AG04449 (cell line): ENCODE data around the gene MAN1C1.

Experiments
- CTCF ChIA-PET: fragments of 350-600 bp; formaldehyde crosslinking; extraction: SDS; loops from one replicate; lab custom pipeline; 2021; ENCODE audit warnings: antibody characterized with exemption; lab: Yijun Ruan, JAX
- POLR2A ChIA-PET: fragments of 400-600, 350-600 bp; formaldehyde crosslinking; extraction: SDS; loops from one replicate; lab custom pipeline; 2020; ENCODE audit warnings: antibody characterized with exemption, inconsistent platforms; lab: Yijun Ruan, JAX
- DNase-seq: peaks from one replicate; pipeline ENCODE4 v3.0.0-alpha.2; 2010; ENCODE audit warnings: low read depth, low spot score
- H3K4me3 ChIP-seq: 2 replicates; pipeline ENCODE4 v1.5.1; 2011; ENCODE audit warnings: low read depth, mild to moderate bottlenecking, control low read depth, low read length
- TF ChIP-seq, protein P1 (sequence below): IDR thresholded peaks from one replicate; pipeline ENCODE4 v1.5.1; 2011; ENCODE audit warnings: mild to moderate bottlenecking, moderate library complexity, low read length, control low read depth, inconsistent platforms; ENCODE audit not compliant: insufficient read depth; ENCODE audit errors: missing control alignments

Gene MAN1C1

DNA sequence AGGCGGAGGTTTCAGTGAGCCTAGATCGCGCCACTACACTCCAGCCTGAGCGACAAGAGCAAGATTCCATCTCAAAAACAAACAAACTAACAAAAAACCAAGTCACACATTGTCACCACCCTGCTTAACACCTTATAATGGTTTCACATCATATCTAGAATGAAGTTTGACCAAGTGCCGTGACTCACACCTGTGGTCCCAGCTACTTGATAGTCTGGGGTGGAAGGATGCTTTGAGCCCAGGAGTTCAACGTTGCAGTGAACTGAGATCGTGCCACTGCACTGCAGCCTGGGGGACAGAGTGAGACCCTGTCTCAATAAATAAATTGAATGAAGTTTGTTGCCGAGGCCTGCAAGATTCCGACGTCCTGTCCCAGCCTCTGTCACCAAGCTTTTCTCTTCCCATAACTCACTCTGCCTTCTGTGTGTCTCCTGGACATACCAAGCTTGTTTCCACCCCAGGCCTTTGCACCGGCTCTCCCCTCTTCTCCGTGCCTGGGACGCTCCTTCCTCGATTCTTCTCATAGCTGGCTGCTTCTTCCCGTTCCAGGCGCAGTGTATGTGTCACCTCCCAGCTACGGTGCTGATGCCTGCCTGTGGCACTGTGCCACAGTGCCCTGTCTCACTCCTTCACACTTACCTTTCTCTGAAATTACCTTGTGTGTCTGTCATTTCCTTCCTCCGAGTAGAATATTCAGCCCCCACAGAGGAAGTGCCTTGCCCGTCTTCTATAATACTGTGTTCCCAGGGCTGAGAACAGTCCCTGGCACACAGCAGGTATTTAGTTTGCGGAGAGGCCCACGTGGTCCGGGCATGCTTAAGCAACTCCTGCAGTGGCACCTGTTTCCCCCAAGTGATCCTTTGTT lies 179.6 kb downstream of the MAN1C1 start:
- POLR2A ChIA-PET: no interaction called here
- CTCF ChIA-PET: interaction anchor here (1.0 to 24.7 kb wide), 12 partner anchors 9 to 294 kb away, joined by 3 to 468 read pairs (median 3); partner anchors contain the start of gene MAN1C1
- TF ChIP-seq, protein P1, sequence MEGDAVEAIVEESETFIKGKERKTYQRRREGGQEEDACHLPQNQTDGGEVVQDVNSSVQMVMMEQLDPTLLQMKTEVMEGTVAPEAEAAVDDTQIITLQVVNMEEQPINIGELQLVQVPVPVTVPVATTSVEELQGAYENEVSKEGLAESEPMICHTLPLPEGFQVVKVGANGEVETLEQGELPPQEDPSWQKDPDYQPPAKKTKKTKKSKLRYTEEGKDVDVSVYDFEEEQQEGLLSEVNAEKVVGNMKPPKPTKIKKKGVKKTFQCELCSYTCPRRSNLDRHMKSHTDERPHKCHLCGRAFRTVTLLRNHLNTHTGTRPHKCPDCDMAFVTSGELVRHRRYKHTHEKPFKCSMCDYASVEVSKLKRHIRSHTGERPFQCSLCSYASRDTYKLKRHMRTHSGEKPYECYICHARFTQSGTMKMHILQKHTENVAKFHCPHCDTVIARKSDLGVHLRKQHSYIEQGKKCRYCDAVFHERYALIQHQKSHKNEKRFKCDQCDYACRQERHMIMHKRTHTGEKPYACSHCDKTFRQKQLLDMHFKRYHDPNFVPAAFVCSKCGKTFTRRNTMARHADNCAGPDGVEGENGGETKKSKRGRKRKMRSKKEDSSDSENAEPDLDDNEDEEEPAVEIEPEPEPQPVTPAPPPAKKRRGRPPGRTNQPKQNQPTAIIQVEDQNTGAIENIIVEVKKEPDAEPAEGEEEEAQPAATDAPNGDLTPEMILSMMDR: no peak
- DNase-seq: no peak
- H3K4me3 ChIP-seq: no peak overlapping the region

DNA sequence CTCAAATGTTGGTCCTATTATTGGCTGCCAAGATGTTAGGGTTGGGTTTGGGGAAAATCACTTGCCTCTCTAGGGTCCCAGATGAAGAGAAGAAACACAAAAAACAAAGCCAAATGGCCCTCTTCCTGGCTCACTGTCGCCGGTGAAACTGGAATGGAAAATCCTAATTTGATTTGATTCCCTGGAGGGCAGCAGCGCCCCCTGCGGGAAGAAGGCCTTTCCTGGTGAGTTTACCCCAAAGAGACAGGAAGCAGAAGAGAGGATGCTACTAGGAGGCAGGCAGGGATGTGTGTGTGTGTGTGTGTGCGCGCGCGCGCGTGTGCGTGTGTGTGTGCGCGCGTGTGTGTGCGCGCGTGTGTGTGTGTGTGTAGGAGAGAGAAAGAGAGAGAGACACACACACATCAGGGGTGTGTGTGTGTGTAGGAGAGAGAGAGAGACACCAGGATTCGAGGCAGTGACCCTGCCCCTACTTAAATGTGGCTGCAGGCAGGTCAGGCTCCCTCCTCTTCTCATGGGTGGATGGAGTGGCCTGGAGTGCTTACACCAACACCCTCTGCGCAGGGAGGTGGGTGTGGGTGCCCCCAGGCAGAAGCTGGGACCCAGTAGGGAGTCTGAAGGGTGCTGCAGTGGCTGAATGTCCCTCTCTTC lies 180.3 kb downstream of the MAN1C1 start:
- POLR2A ChIA-PET: no interaction called here
- CTCF ChIA-PET: interaction anchor here (0.8 to 24.7 kb wide), 28 partner anchors 9 to 369 kb away, joined by 3 to 468 read pairs (median 4); partner anchors contain the start of gene MAN1C1
- H3K4me3 ChIP-seq: no peak overlapping the region
- TF ChIP-seq, protein P1: peak; percentile 87
- no peak for DNase-seq

GRCh38 chr1:25797939-25798338 lies 181.3 kb downstream of the MAN1C1 start:
- ChIA-PET CTCF (interaction anchor here (0.6 to 24.7 kb wide), 30 partner anchors 10 to 370 kb away, joined by 3 to 468 read pairs (median 4); partner anchors contain the start of genes MAN1C1 and PAFAH2), POLR2A (no interaction called here)
- TF ChIP-seq, protein P1: peak; percentile 61
- H3K4me3 ChIP-seq: no peak overlapping the region
- DNase-seq: no peak

GRCh38 chr1:25798666-25799351 lies 182.2 kb downstream of the MAN1C1 start:
- ChIA-PET CTCF (interaction anchor here (0.7 to 24.7 kb wide), 15 partner anchors 11 to 294 kb away, joined by 3 to 468 read pairs (median 4); partner anchors contain the start of genes MAN1C1 and PAFAH2), POLR2A (no interaction called here)
- no peak overlapping the region for H3K4me3 ChIP-seq
- TF ChIP-seq, protein P1: no peak
- no peak for DNase-seq

GRCh38 chr1:25799352-25799934 lies 182.9 kb downstream of the MAN1C1 start:
- peak overlapping the region; percentile 61 for H3K4me3 ChIP-seq
- TF ChIP-seq, protein P1: no peak
- ChIA-PET POLR2A (interaction anchor here (1.2 kb wide), 1 partner anchor 10 kb away, joined by 9 read pairs; no protein-coding TSS in a partner anchor), CTCF (interaction anchor here (2.4 to 24.7 kb wide), 3 partner anchors 11 to 226 kb away, joined by 9 to 468 read pairs (median 77); partner anchors contain the start of gene MAN1C1)
- no peak for DNase-seq
